Smooth muscle cell (in vitro differentiated cells): Measurements from ENCODE around the gene SHROOM3. TPM values are rescaled to one million over a fixed set of nuclear protein-coding genes. Genes with fewer than 3 reads are reported as not detected.

Experiments used
- DNase-seq: peaks from one replicate; lab custom pipeline; 2025; ENCODE audit not compliant: unreplicated experiment; lab: John Stamatoyannopoulos, UW
- H2AFZ ChIP-seq: fragments of 200-600 bp; sonication (generic); 2 replicates; pipeline ENCODE4 v1.6.0; 2016; ENCODE audit warnings: antibody characterized with exemption, low read depth, mild to moderate bottlenecking
- H3F3A ChIP-seq: fragments of 200-600 bp; sonication (generic); 2 replicates; pipeline ENCODE4 v1.6.0; 2017; ENCODE audit warnings: antibody characterized with exemption, low read depth
- H3K27ac ChIP-seq: fragments of 200-600 bp; sonication (generic); 2 replicates; pipeline ENCODE4 v1.5.1; 2016; ENCODE audit warnings: low read depth, mild to moderate bottlenecking
- H3K27me3 ChIP-seq: fragments of 200-600 bp; sonication (generic); 2 replicates; pipeline ENCODE4 v1.6.1; 2016; ENCODE audit warnings: low read depth, mild to moderate bottlenecking
- H3K36me3 ChIP-seq: fragments of 200-600 bp; sonication (generic); 2 replicates; pipeline ENCODE4 v1.5.1; 2016; ENCODE audit warnings: low read depth
- H3K4me1 ChIP-seq: fragments of 200-600 bp; sonication (generic); 2 replicates; pipeline ENCODE4 v1.5.1; 2016; ENCODE audit warnings: low read depth
- H3K4me2 ChIP-seq: fragments of 200-600 bp; sonication (generic); 2 replicates; pipeline ENCODE4 v1.6.0; 2016; ENCODE audit warnings: mild to moderate bottlenecking
- H3K4me3 ChIP-seq: fragments of 200-600 bp; sonication (generic); 2 replicates; pipeline ENCODE4 v1.5.1; 2016; ENCODE audit warnings: mild to moderate bottlenecking
- H3K79me2 ChIP-seq: fragments of 200-600 bp; sonication (generic); 2 replicates; pipeline ENCODE4 v1.6.0; 2016; ENCODE audit warnings: low read depth, mild to moderate bottlenecking
- H3K9ac ChIP-seq: fragments of 200-600 bp; sonication (generic); 2 replicates; pipeline ENCODE4 v1.6.0; 2016; ENCODE audit warnings: low read depth
- H3K9me3 ChIP-seq: fragments of 200-600 bp; sonication (generic); replicated peaks from 2 replicates; pipeline ENCODE4 v1.5.1; 2016; ENCODE audit warnings: low read depth
- H4K20me1 ChIP-seq: fragments of 200-600 bp; sonication (generic); 2 replicates; pipeline ENCODE4 v1.6.0; 2016; ENCODE audit warnings: low read depth
- CTCF ChIP-seq: fragments of 200-600 bp; sonication (generic); IDR thresholded peaks from 2 replicates; pipeline ENCODE4 v1.5.1; 2017; ENCODE audit warnings: borderline replicate concordance, mild to moderate bottlenecking, antibody characterized with exemption; ENCODE audit not compliant: insufficient read depth, poor library complexity, severe bottlenecking
- WGBS: methylation state at CpG from one replicate; pipeline ENCODE4 v1.1.7; 2016; ENCODE audit warnings: low lambda C conversion rate; 5-methylcytosine and 5-hydroxymethylcytosine counted together
- polyA plus RNA-seq: library from polyadenylated mRNA; unstranded; fragments of >200 nt; fragmentation: Nextera tagmentation; extraction: Ambion mirVana; gene quantifications from 2 replicates; pipeline ENCODE4 v1.2.1, GENCODE V29; 2016
- total RNA-seq: library from RNA; depleted of rRNA; stranded (reverse); fragments of >200 nt; gene quantifications from 2 replicates; pipeline ENCODE4 v1.2.3, GENCODE V29; 2014

Gene SHROOM3
- total and polyA plus RNA-seq, 2 experiments from 2014 or later, result 10.0 to 31.9 TPM

GRCh38 chr4:76494243-76494642 lies 59.2 kb downstream of the SHROOM3 start:
- Histone ChIP-seq H4K20me1 (no peaks in the 10 kb centered on the region), H3K27ac (no peak overlapping the region), H3K4me3 (no peak overlapping the region), H3K36me3 (no peaks in the 10 kb centered on the region), H2AFZ (no peak overlapping the region), H3K9me3 (no peaks in the 10 kb centered on the region), H3K4me2 (no peak overlapping the region), H3F3A (no peaks in the 10 kb centered on the region), H3K27me3 (no peaks in the 10 kb centered on the region), H3K4me1 (peaks cover 12% of the 10 kb centered on the region), H3K79me2 (no peaks in the 10 kb centered on the region), H3K9ac (no peak overlapping the region)
- WGBS, result 86% methylated on average over 5 of the region's 5 CpGs
- no peak for DNase-seq
- TF ChIP-seq CTCF, result no peak

GRCh38 chr4:76494871-76495590 lies 60.0 kb downstream of the SHROOM3 start:
- Histone ChIP-seq H3K4me1 (peaks cover 12% of the 10 kb centered on the region), H3K36me3 (no peaks in the 10 kb centered on the region), H3F3A (no peaks in the 10 kb centered on the region), H3K9ac (no peak overlapping the region), H3K4me3 (no peak overlapping the region), H2AFZ (no peak overlapping the region), H3K4me2 (no peak overlapping the region), H3K27ac (no peak overlapping the region), H3K9me3 (no peaks in the 10 kb centered on the region), H4K20me1 (no peaks in the 10 kb centered on the region), H3K79me2 (no peaks in the 10 kb centered on the region), H3K27me3 (no peaks in the 10 kb centered on the region)
- WGBS, result 95% methylated on average over 6 of the region's 6 CpGs
- no peak for DNase-seq
- TF ChIP-seq CTCF, result no peak

- Histone ChIP-seq H3K27ac (no peak overlapping the region), H3F3A (no peaks in the 10 kb centered on the region), H2AFZ (no peak overlapping the region), H3K36me3 (no peaks in the 10 kb centered on the region), H3K4me3 (no peak overlapping the region), H3K4me1 (peaks cover 12% of the 10 kb centered on the region), H3K27me3 (no peaks in the 10 kb centered on the region), H3K9me3 (no peaks in the 10 kb centered on the region), H3K79me2 (no peaks in the 10 kb centered on the region), H3K9ac (no peak overlapping the region), H3K4me2 (no peak overlapping the region), H4K20me1 (no peaks in the 10 kb centered on the region)
- no peak for DNase-seq
- no peak for TF ChIP-seq CTCF
- WGBS, result 68% methylated on average over 3 of the region's 3 CpGs
These were observed 63.5 kb downstream of the SHROOM3 start for GRCh38 chr4:76498550-76498949.

- H3K36me3 ChIP-seq, result no peaks in the 10 kb centered on the region
- TF ChIP-seq CTCF, result no peak
- no peaks in the 10 kb centered on the region for H4K20me1 ChIP-seq
- peaks cover 12% of the 10 kb centered on the region for H3K4me1 ChIP-seq
- no peak overlapping the region for H3K27ac ChIP-seq
- no peak overlapping the region for H3K4me2 ChIP-seq
- no peak overlapping the region for H3K4me3 ChIP-seq
- H3K27me3 ChIP-seq, result no peaks in the 10 kb centered on the region
- H3K79me2 ChIP-seq, result no peaks in the 10 kb centered on the region
- H3K9me3 ChIP-seq, result no peaks in the 10 kb centered on the region
- no peaks in the 10 kb centered on the region for H3F3A ChIP-seq
- WGBS, result 82% methylated on average over 4 of the region's 4 CpGs
- no peak for DNase-seq
- no peak overlapping the region for H2AFZ ChIP-seq
- no peak overlapping the region for H3K9ac ChIP-seq
These were observed 64.4 kb downstream of the SHROOM3 start for GRCh38 chr4:76499461-76499860.
